ENCODE results near the gene GLIPR2.
"Not testable (repeated sequence)": the region's sequence is repeated elsewhere in the genome, so short reads cannot be mapped to it uniquely, and the experiment has no call there.

DNA sequence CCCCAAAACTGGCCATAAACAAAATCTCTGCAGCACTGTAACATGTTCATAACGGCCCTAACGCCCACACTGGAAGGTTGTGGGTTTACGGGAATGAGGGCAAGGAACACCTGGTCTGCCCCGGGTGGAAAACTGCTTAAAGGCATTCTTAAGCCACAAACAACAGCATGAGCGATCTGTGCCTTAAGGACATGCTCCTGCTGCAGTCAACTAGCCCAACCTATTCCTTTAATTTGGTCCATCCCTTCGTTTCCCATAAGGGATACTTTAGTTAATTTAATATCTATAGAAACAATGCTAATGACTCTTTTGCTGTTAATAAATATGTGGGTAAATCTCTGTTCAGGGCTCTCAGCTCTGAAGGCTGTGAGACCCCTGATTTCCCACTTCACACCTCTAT lies 43.7 kb downstream of the GLIPR2 start:
- TF ChIP-seq POLR2AphosphoS5, POLR2A (IDR thresholded peaks at IDR 0.05; ENCODE audit: low read depth, low read length): not testable (repeated sequence)

All from GM12892 (cell line).